Subcutaneous abdominal adipose tissue (tissue), 5 donors: ENCODE data around the gene PARD3B.

Experiments used
- H3K27ac ChIP-seq: one replicate; pipeline ENCODE4 v1.7.0; 2013; ENCODE audit warnings: low read depth, mild to moderate bottlenecking, inconsistent platforms, low read length, moderate library complexity
- H3K27me3 ChIP-seq, 5 donors: one replicate each; pipeline ENCODE4 v1.7.0; 2013; ENCODE audit warnings: low read length in 5 of 5, inconsistent platforms in 1 of 5; ENCODE audit not compliant: control insufficient read depth in 5 of 5, insufficient read depth in 4 of 5
- H3K36me3 ChIP-seq, 5 donors: one replicate each; pipeline ENCODE4 v1.7.0; 2013; ENCODE audit warnings: low read length in 5 of 5; ENCODE audit not compliant: control insufficient read depth in 5 of 5, insufficient read depth in 5 of 5
- H3K4me1 ChIP-seq, 5 donors: one replicate each; pipeline ENCODE4 v1.7.0; 2013; ENCODE audit warnings: low read length in 5 of 5, mild to moderate bottlenecking in 3 of 5, moderate library complexity in 1 of 5; ENCODE audit not compliant: control insufficient read depth in 5 of 5, insufficient read depth in 5 of 5
- H3K4me3 ChIP-seq, 5 donors: one replicate each; pipeline ENCODE4 v1.7.0; 2013; ENCODE audit warnings: low read length in 5 of 5, low read depth in 1 of 5
- H3K9ac ChIP-seq, 5 donors: one replicate each; pipeline ENCODE4 v1.7.0; 2013; ENCODE audit warnings: low read length in 5 of 5, mild to moderate bottlenecking in 4 of 5, moderate library complexity in 3 of 5
- H3K9me3 ChIP-seq, 5 donors: one replicate each; pipeline ENCODE4 v1.7.0; 2013; ENCODE audit warnings: low read length in 5 of 5; ENCODE audit not compliant: control insufficient read depth in 5 of 5
- donor health status: healthy.
- donor health status: healthy.
- donor health status: healthy.
- donor health status: healthy.
- donor health status: healthy.

The PARD3B gene

DNA sequence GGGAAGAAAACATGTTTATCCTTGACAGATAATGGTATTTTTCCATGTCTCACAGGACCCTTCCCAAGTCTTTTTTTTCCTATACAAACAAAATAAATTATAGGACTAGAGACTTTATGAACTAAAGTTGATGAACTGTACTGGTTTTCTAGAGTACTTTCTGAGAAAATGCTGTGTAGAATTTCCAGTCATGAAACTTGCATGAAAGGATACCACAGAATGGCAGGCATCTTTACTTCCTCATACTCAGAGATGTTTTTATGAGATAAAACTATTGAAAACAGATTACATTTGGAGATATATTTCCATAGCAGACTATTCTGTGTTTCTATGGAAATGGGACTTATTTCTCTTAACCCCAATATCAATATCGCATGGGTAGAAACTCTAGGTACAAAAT is 403.5 kb downstream of the PARD3B start:
- no peaks in the 10 kb centered on the region for H3K4me1 ChIP-seq

GRCh38 chr2:204950695-204951346 is 405.5 kb downstream of the PARD3B start:
- H3K9ac ChIP-seq: no peak overlapping the region
- no peaks in the 10 kb centered on the region for H3K27me3 ChIP-seq
- H3K4me1 ChIP-seq: peaks cover 0 to under 1% (median 0%) of the 10 kb centered on the region in 5 donors
- H3K9me3 ChIP-seq: peaks cover 0 to 5% (median 0%) of the 10 kb centered on the region in 5 donors
- H3K4me3 ChIP-seq: no peak overlapping the region
- H3K36me3 ChIP-seq: no peaks in the 10 kb centered on the region
- no peak overlapping the region for H3K27ac ChIP-seq

More for the DNA sequence above, 403.5 kb downstream of the PARD3B start:
- no peak overlapping the region for H3K9ac ChIP-seq
- H3K27ac ChIP-seq: no peak overlapping the region
- peaks cover 0 to 16% (median 6%) of the 10 kb centered on the region in 5 donors for H3K9me3 ChIP-seq
- H3K36me3 ChIP-seq: no peaks in the 10 kb centered on the region
- H3K4me3 ChIP-seq: no peak overlapping the region
- H3K27me3 ChIP-seq: no peaks in the 10 kb centered on the region

DNA sequence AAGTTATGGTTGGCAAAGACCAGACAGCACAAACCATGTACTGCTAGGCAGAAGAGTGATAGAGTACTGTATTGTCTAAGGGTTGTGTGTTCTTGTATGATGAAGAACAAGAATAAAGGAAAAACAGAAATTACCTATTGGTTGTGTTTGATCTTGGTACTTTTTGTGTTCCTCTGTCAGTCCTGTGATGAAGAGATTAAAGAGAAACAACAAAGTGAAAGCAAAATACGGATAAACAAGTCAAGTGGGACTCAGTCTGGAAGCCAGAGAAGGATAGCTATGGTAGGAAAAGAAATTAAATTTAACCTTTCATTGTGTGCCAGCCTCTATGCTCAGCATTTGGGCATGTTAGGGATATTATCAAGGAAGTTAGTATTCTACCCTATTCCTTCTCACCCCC is 413.1 kb downstream of the PARD3B start:
- no peaks in the 10 kb centered on the region for H3K27me3 ChIP-seq
- H3K27ac ChIP-seq: no peak overlapping the region
- H3K36me3 ChIP-seq: no peaks in the 10 kb centered on the region
- no peak overlapping the region for H3K4me3 ChIP-seq
- H3K9ac ChIP-seq: no peak overlapping the region
- no peaks in the 10 kb centered on the region for H3K9me3 ChIP-seq
- peaks cover 0 to 2% (median 0%) of the 10 kb centered on the region in 5 donors for H3K4me1 ChIP-seq

- Histone ChIP-seq H3K27ac (no peak overlapping the region), H3K9me3 (no peaks in the 10 kb centered on the region), H3K4me3 (no peak overlapping the region)
Measured at GRCh38 chr2:204964414-204964813, 419.1 kb downstream of the PARD3B start.

GRCh38 chr2:204966245-204966644 is 421.0 kb downstream of the PARD3B start:
- H3K27ac ChIP-seq: no peak overlapping the region
- H3K4me3 ChIP-seq: no peak overlapping the region
- no peaks in the 10 kb centered on the region for H3K9me3 ChIP-seq
- peaks cover 0 to 15% (median 6%) of the 10 kb centered on the region in 5 donors for H3K4me1 ChIP-seq
- H3K36me3 ChIP-seq: no peaks in the 10 kb centered on the region
- no peak overlapping the region for H3K9ac ChIP-seq
- H3K27me3 ChIP-seq: no peaks in the 10 kb centered on the region

More at GRCh38 chr2:204964414-204964813, 419.1 kb downstream of the PARD3B start:
- no peaks in the 10 kb centered on the region for H3K27me3 ChIP-seq
- H3K4me1 ChIP-seq: peaks cover 0 to 11% (median 6%) of the 10 kb centered on the region in 5 donors
- no peak overlapping the region for H3K9ac ChIP-seq
- H3K36me3 ChIP-seq: no peaks in the 10 kb centered on the region

- Histone ChIP-seq H3K9ac (no peak overlapping the region), H3K4me3 (no peak overlapping the region), H3K36me3 (no peaks in the 10 kb centered on the region), H3K4me1 (peaks cover 0 to 19% (median 6%) of the 10 kb centered on the region in 5 donors), H3K9me3 (no peaks in the 10 kb centered on the region), H3K27ac (no peak overlapping the region), H3K27me3 (no peaks in the 10 kb centered on the region)
Measured at GRCh38 chr2:204967199-204967960, 422.1 kb downstream of the PARD3B start.

DNA sequence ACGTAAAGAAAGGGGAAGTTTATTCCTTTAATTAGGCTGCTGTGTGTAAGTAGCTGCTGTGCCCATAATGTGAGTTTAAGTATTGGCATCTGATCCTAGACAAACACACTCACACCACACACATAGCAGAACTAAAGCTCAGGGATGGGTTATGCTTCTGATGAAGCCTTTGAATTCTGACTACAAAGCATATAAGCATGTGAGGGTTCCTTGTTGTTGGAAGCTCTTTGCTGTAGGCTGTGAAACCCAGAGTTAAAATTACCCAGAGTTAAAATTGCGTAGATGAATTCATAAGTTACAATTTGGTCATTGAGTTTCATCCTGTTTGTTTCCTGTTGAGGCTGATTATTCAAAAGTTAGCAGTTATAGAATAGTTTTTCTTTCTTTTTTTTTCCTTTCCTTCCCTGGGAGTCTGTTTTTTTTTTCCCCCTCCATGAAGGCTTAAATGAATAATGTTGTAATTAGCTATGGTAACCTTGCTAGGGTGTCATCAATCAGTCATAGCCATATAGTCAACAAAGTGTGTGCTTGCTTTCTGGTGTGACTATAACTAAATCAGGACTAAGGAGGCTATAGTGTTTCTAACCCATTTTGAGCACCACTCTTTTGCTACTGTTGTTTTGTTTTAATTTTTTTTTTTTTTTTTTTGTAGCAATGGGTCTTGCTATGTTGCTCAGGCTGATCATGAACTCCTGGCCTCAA is 426.1 kb downstream of the PARD3B start:
- peaks cover 0 to 23% (median 13%) of the 10 kb centered on the region in 5 donors for H3K4me1 ChIP-seq

DNA sequence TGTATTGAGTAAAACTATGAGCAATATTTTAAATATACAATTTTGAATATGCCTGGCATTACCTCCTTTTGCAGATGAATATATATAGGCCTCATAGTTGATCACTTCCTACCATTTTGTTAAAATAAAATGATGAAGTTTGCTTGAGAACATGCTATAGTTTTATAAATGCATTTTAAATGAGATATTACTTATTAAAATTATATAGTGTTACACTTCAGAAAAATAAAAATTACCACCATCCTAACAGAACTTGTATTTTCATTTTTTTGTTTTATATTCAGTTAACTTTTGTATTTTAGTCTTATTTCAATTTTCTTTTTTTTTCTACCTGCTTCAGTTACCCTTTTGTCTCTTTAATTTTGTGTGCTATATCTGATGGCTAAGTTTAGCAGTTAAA is 426.9 kb downstream of the PARD3B start:
- H3K9me3 ChIP-seq: no peaks in the 10 kb centered on the region
- H3K4me3 ChIP-seq: no peak overlapping the region
- H3K4me1 ChIP-seq: peaks cover 0 to 20% (median 9%) of the 10 kb centered on the region in 5 donors
- no peaks in the 10 kb centered on the region for H3K27me3 ChIP-seq
- no peaks in the 10 kb centered on the region for H3K36me3 ChIP-seq
- H3K9ac ChIP-seq: no peak overlapping the region
- H3K27ac ChIP-seq: no peak overlapping the region

More for the DNA sequence above, 426.1 kb downstream of the PARD3B start:
- no peak overlapping the region for H3K9ac ChIP-seq
- no peaks in the 10 kb centered on the region for H3K27me3 ChIP-seq
- no peaks in the 10 kb centered on the region for H3K9me3 ChIP-seq
- no peak overlapping the region for H3K4me3 ChIP-seq
- H3K27ac ChIP-seq: no peak overlapping the region
- H3K36me3 ChIP-seq: no peaks in the 10 kb centered on the region

- no peak overlapping the region for H3K27ac ChIP-seq
- H3K36me3 ChIP-seq: no peaks in the 10 kb centered on the region
- H3K27me3 ChIP-seq: no peaks in the 10 kb centered on the region
Measured at GRCh38 chr2:204972606-204973336, 427.5 kb downstream of the PARD3B start.

More at GRCh38 chr2:204972606-204973336, 427.5 kb downstream of the PARD3B start:
- Histone ChIP-seq H3K4me3 (no peak overlapping the region), H3K4me1 (peaks cover 0 to 14% (median 4%) of the 10 kb centered on the region in 5 donors), H3K9me3 (no peaks in the 10 kb centered on the region), H3K9ac (no peak overlapping the region)
